Testis (tissue), 2 donors: Measurements from ENCODE around the gene ZBTB7B.

Experiments
- POLR2A ChIP-seq: fragments of 450-650 bp; IDR thresholded peaks from one replicate; pipeline ENCODE4 v1.6.1; 2017; ENCODE audit warnings: antibody characterized with exemption, mild to moderate bottlenecking, moderate library complexity
- TF ChIP-seq, protein P1 (sequence below), 3 experiments: fragments of 450-650 bp in 2 of 3; fragments of 200-600 bp in 1 of 3; sonication (generic) in 1 of 3; IDR thresholded peaks; one replicate each; pipeline ENCODE4 v1.5.1; 2016 to 2019; ENCODE audit warnings: antibody characterized with exemption in 3 of 3, mild to moderate bottlenecking in 2 of 3, moderate library complexity in 1 of 3

DNA sequence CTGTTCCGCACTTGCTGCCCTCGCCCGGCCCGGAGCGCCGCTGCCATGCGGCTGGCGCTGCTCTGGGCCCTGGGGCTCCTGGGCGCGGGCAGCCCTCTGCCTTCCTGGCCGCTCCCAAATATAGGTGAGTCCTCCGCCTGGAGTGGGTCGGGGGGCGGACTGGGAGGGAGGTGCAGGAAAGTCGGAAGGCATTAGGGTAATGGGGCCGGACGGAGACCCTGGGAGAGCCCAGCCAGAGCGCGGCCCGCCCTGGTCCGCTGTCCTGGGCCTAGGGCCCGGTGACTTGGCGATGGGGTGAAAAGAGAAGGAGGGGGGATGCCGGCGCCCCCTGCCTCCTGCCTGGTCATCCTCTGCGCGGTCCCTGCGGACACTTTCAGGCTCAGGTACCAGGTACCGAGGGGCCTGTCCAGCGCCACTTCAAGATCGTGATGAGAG is 48.8 kb downstream of the ZBTB7B start:
- TF ChIP-seq, protein P1, sequence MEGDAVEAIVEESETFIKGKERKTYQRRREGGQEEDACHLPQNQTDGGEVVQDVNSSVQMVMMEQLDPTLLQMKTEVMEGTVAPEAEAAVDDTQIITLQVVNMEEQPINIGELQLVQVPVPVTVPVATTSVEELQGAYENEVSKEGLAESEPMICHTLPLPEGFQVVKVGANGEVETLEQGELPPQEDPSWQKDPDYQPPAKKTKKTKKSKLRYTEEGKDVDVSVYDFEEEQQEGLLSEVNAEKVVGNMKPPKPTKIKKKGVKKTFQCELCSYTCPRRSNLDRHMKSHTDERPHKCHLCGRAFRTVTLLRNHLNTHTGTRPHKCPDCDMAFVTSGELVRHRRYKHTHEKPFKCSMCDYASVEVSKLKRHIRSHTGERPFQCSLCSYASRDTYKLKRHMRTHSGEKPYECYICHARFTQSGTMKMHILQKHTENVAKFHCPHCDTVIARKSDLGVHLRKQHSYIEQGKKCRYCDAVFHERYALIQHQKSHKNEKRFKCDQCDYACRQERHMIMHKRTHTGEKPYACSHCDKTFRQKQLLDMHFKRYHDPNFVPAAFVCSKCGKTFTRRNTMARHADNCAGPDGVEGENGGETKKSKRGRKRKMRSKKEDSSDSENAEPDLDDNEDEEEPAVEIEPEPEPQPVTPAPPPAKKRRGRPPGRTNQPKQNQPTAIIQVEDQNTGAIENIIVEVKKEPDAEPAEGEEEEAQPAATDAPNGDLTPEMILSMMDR (IDR thresholded peaks at IDR 0.05): no peak
- no peak for TF ChIP-seq POLR2A
